ENCODE results near the gene TMPRSS11E. TPM values are rescaled to one million over a fixed set of nuclear protein-coding genes. Genes with fewer than 3 reads are reported as not detected.

TMPRSS11E gene
- total and polyA plus RNA-seq, 2 donors from 2014 or later: 0.24 to 2.3 TPM

GRCh38 chr4:68451246-68452211 lies 4.3 kb downstream of the TMPRSS11E start:
- no peak for FAIRE-seq
- no peak for TF ChIP-seq CTCF (IDR thresholded peaks at IDR 0.05; ENCODE audit: borderline replicate concordance, extremely low read depth, insufficient read depth)
- DNase-seq: no peak
- Histone ChIP-seq H3K4me3 (ENCODE audit: low read length in 3 of 3) (no peak overlapping the region), H3K9ac (ENCODE audit: low read length in 3 of 3) (no peak overlapping the region), H3K4me1 (ENCODE audit: control insufficient read depth in 2 of 3, insufficient read depth in 2 of 3, low read depth in 1 of 3, low read length in 3 of 3) (no peaks in the 10 kb centered on the region), H3K9me3 (ENCODE audit: control insufficient read depth in 2 of 3, insufficient read depth in 1 of 3, low read length in 3 of 3) (no peaks in the 10 kb centered on the region), H3K27ac (ENCODE audit: low read depth in 2 of 2, low read length in 2 of 2) (no peak overlapping the region), H3K27me3 (ENCODE audit: control insufficient read depth, insufficient read depth, low read length) (no peaks in the 10 kb centered on the region), H3K36me3 (ENCODE audit: control insufficient read depth in 2 of 3, insufficient read depth in 3 of 3, low read length in 3 of 3) (no peaks in the 10 kb centered on the region)
- intact Hi-C loops (cut with DNase I): no loop called here

- no peak for DNase-seq
- intact Hi-C loops (cut with DNase I): no loop called here
- FAIRE-seq: no peak
Measured at GRCh38 chr4:68460085-68460484, 12.8 kb downstream of the TMPRSS11E start.

GRCh38 chr4:68461790-68462189 lies 14.5 kb downstream of the TMPRSS11E start:
- H3K4me3 ChIP-seq (ENCODE audit: low read length in 3 of 3): no peak overlapping the region
- no peak for TF ChIP-seq CTCF (IDR thresholded peaks at IDR 0.05; ENCODE audit: borderline replicate concordance, extremely low read depth, insufficient read depth)
- no peak overlapping the region for H3K9ac ChIP-seq (ENCODE audit: low read length in 3 of 3)
- H3K9me3 ChIP-seq (ENCODE audit: control insufficient read depth in 2 of 3, insufficient read depth in 1 of 3, low read length in 3 of 3): no peaks in the 10 kb centered on the region
- no peaks in the 10 kb centered on the region for H3K27me3 ChIP-seq (ENCODE audit: control insufficient read depth, insufficient read depth, low read length)
- intact Hi-C loops (cut with DNase I): no loop called here
- FAIRE-seq (no peak), DNase-seq (no peak)
- H3K27ac ChIP-seq (ENCODE audit: low read depth in 2 of 2, low read length in 2 of 2): no peak overlapping the region
- H3K36me3 ChIP-seq (ENCODE audit: control insufficient read depth in 2 of 3, insufficient read depth in 3 of 3, low read length in 3 of 3): no peaks in the 10 kb centered on the region
- H3K4me1 ChIP-seq (ENCODE audit: control insufficient read depth in 2 of 3, insufficient read depth in 2 of 3, low read depth in 1 of 3, low read length in 3 of 3): no peaks in the 10 kb centered on the region

More at GRCh38 chr4:68460085-68460484, 12.8 kb downstream of the TMPRSS11E start:
- Histone ChIP-seq H3K9ac (ENCODE audit: low read length in 3 of 3) (no peak overlapping the region), H3K4me1 (ENCODE audit: control insufficient read depth in 2 of 3, insufficient read depth in 2 of 3, low read depth in 1 of 3, low read length in 3 of 3) (no peaks in the 10 kb centered on the region), H3K36me3 (ENCODE audit: control insufficient read depth in 2 of 3, insufficient read depth in 3 of 3, low read length in 3 of 3) (no peaks in the 10 kb centered on the region), H3K27ac (ENCODE audit: low read depth in 2 of 2, low read length in 2 of 2) (no peak overlapping the region), H3K4me3 (ENCODE audit: low read length in 3 of 3) (no peak overlapping the region), H3K27me3 (ENCODE audit: control insufficient read depth, insufficient read depth, low read length) (no peaks in the 10 kb centered on the region), H3K9me3 (ENCODE audit: control insufficient read depth in 2 of 3, insufficient read depth in 1 of 3, low read length in 3 of 3) (no peaks in the 10 kb centered on the region)
- TF ChIP-seq CTCF (IDR thresholded peaks at IDR 0.05; ENCODE audit: borderline replicate concordance, extremely low read depth, insufficient read depth): no peak

Measured in kidney (tissue), 14 donors.